Right lobe of liver (tissue), 4 donors: Measurements from ENCODE around the gene TFF3.

Source experiments
- POLR2A ChIP-seq: fragments of 450-650 bp; IDR thresholded peaks from one replicate; pipeline ENCODE4 v1.6.1; 2017; ENCODE audit warnings: antibody characterized with exemption, mild to moderate bottlenecking
- TF ChIP-seq, protein P1 (sequence below), 4 donors: fragments of 200-600 bp in 3 of 4; fragments of 450-650 bp in 1 of 4; IDR thresholded peaks; one replicate each; pipeline versions ENCODE4 v1.5.1 to v1.8.0; 2016 to 2022; ENCODE audit warnings: antibody characterized with exemption in 4 of 4, mild to moderate bottlenecking in 2 of 4
- donor health status: DM: no; HTN: no; CAD: no.
- donor health status: DM: no; HTN: no; CAD: no.
- donor health status: DM: no; HTN: yes; CAD: no.

DNA sequence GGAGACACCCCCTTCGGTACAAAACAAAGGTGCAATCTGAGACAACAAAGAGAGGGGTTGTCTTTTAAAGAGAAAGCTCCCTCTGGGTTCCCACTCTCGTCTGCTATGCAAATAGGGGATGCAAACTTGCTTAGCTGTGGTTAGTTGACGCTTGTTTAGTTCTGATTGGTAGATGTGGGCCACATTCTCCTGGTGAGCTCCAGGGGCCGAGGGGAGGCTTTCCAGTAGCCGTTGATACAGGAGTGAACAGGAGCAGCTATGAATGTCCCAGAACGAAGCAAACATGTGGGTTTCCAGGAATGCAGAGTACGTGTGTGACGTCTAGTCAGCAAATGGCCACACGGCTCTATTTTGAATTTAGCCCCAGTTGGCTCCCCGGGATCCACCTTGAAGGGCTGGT is 20.8 kb upstream of the TFF3 start:
- TF ChIP-seq, protein P1, sequence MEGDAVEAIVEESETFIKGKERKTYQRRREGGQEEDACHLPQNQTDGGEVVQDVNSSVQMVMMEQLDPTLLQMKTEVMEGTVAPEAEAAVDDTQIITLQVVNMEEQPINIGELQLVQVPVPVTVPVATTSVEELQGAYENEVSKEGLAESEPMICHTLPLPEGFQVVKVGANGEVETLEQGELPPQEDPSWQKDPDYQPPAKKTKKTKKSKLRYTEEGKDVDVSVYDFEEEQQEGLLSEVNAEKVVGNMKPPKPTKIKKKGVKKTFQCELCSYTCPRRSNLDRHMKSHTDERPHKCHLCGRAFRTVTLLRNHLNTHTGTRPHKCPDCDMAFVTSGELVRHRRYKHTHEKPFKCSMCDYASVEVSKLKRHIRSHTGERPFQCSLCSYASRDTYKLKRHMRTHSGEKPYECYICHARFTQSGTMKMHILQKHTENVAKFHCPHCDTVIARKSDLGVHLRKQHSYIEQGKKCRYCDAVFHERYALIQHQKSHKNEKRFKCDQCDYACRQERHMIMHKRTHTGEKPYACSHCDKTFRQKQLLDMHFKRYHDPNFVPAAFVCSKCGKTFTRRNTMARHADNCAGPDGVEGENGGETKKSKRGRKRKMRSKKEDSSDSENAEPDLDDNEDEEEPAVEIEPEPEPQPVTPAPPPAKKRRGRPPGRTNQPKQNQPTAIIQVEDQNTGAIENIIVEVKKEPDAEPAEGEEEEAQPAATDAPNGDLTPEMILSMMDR (IDR thresholded peaks at IDR 0.05): no peak
- TF ChIP-seq POLR2A: no peak
